Measurements from ENCODE around the gene GBE1. TPM values are rescaled to one million over a fixed set of nuclear protein-coding genes. Genes with fewer than 3 reads are reported as not detected.

Gene GBE1
- total and polyA plus RNA-seq, 2 donors: 32.6 to 35.5 TPM

- no peak for DNase-seq (ENCODE audit: extremely low spot score)
- Histone ChIP-seq H3K4me1 (ENCODE audit: insufficient read depth) (no peaks in the 10 kb centered on the region), H3K4me3 (ENCODE audit: low read depth, low read length) (no peak overlapping the region), H3K36me3 (ENCODE audit: insufficient read depth) (no peaks in the 10 kb centered on the region), H3K27ac (ENCODE audit: low read depth) (no peak overlapping the region)
- WGBS: 77% methylated on average over 6 of the region's 6 CpGs
Measured at GRCh38 chr3:81742581-81742980, 18.9 kb downstream of the GBE1 start.

GRCh38 chr3:81741216-81741615 is 20.2 kb downstream of the GBE1 start:
- no peaks in the 10 kb centered on the region for H3K4me1 ChIP-seq (ENCODE audit: insufficient read depth)
- H3K27ac ChIP-seq (ENCODE audit: low read depth): no peak overlapping the region
- H3K4me3 ChIP-seq (ENCODE audit: low read depth, low read length): no peak overlapping the region
- no peak for DNase-seq (ENCODE audit: extremely low spot score)
- H3K36me3 ChIP-seq (ENCODE audit: insufficient read depth): no peaks in the 10 kb centered on the region
- 48% methylated on average over 1 of the region's 1 CpG for WGBS

GRCh38 chr3:81740731-81741130 is 20.7 kb downstream of the GBE1 start:
- H3K4me1 ChIP-seq (ENCODE audit: insufficient read depth): no peaks in the 10 kb centered on the region
- no peak for DNase-seq (ENCODE audit: extremely low spot score)
- 79% methylated on average over 1 of the region's 1 CpG for WGBS
- no peak overlapping the region for H3K4me3 ChIP-seq (ENCODE audit: low read depth, low read length)
- H3K27ac ChIP-seq (ENCODE audit: low read depth): no peak overlapping the region
- H3K36me3 ChIP-seq (ENCODE audit: insufficient read depth): no peaks in the 10 kb centered on the region

DNA sequence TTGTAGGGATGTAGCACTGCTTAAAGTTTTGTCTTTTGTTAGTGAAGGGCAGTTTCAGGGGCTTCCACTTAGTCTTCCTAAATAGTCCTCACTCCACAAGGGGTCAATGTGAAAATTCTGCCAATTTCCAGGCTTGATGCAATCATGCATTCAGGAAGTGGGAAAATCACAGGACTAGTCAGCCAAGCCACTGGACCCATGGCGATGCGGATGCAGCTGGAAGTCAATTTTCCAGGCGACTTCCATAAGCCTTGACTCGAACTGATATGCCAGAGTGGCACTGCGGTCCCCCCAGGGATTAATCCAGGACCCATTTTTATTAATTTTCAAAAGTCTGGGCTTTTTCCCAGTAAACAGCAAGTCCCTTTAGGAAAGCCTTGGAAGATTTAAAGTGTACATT is 26.1 kb downstream of the GBE1 start:
- no peak for DNase-seq (ENCODE audit: extremely low spot score)
- WGBS: 90% methylated on average over 5 of the region's 5 CpGs
- Histone ChIP-seq H3K36me3 (ENCODE audit: insufficient read depth) (no peaks in the 10 kb centered on the region), H3K27ac (ENCODE audit: low read depth) (no peak overlapping the region), H3K4me1 (ENCODE audit: insufficient read depth) (peaks cover 2% of the 10 kb centered on the region), H3K4me3 (ENCODE audit: low read depth, low read length) (no peak overlapping the region)

DNA sequence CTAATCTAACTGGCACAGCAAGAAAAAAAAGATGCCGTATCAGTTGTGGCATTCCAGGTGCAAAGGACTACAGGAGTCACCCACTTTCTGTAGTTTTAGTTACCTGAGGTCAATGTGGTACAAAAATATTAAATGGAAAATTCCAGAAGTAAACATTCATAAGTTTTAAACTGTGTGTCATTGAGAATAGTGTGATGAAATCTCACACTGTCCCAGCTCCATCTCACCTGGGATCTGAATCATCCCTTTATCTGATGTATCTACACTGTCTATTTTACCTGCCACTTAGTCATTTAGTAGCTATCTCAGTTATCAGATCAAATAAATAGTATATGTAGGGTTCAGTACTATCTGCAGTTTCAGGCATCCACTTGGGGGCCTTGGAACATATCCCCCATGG is 26.7 kb downstream of the GBE1 start:
- Histone ChIP-seq H3K36me3 (ENCODE audit: insufficient read depth) (no peaks in the 10 kb centered on the region), H3K4me3 (ENCODE audit: low read depth, low read length) (no peak overlapping the region), H3K27ac (ENCODE audit: low read depth) (no peak overlapping the region), H3K4me1 (ENCODE audit: insufficient read depth) (peaks cover 2% of the 10 kb centered on the region)
- WGBS: 87% methylated on average over 1 of the region's 1 CpG
- DNase-seq (ENCODE audit: extremely low spot score): no peak

GRCh38 chr3:81732642-81733041 is 28.8 kb downstream of the GBE1 start:
- no peak overlapping the region for H3K4me3 ChIP-seq (ENCODE audit: low read depth, low read length)
- DNase-seq (ENCODE audit: extremely low spot score): no peak
- H3K36me3 ChIP-seq (ENCODE audit: insufficient read depth): no peaks in the 10 kb centered on the region
- H3K27ac ChIP-seq (ENCODE audit: low read depth): no peak overlapping the region
- 85% methylated on average over 4 of the region's 4 CpGs for WGBS
- peaks cover 2% of the 10 kb centered on the region for H3K4me1 ChIP-seq (ENCODE audit: insufficient read depth)

GRCh38 chr3:81728766-81729544 is 32.5 kb downstream of the GBE1 start:
- no peak for DNase-seq (ENCODE audit: extremely low spot score)
- Histone ChIP-seq H3K36me3 (ENCODE audit: insufficient read depth) (no peaks in the 10 kb centered on the region), H3K27ac (ENCODE audit: low read depth) (no peak overlapping the region), H3K4me1 (ENCODE audit: insufficient read depth) (no peaks in the 10 kb centered on the region), H3K4me3 (ENCODE audit: low read depth, low read length) (no peak overlapping the region)
- 78% methylated on average over 2 of the region's 2 CpGs for WGBS

DNA sequence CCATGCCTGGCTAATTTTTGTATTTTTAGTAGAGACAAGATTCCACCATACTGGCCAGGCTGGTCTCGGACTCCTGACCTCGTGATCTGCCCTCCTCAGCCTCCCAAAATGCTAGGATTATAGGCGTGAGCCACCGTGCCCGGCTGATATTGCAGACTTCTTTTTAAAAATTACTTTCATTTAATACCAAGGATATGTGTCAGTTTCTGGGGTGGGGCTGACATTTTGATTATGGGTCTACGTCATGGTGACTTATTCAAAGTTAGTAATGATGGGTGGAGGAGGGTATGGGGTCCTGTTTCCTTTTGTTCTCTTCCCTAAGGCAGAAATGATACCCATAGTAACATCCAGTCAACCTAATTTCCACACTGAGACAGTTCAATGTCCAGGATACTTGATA is 34.7 kb downstream of the GBE1 start:
- no peaks in the 10 kb centered on the region for H3K4me1 ChIP-seq (ENCODE audit: insufficient read depth)
- H3K27ac ChIP-seq (ENCODE audit: low read depth): no peak overlapping the region
- H3K36me3 ChIP-seq (ENCODE audit: insufficient read depth): no peaks in the 10 kb centered on the region
- no peak overlapping the region for H3K4me3 ChIP-seq (ENCODE audit: low read depth, low read length)
- DNase-seq (ENCODE audit: extremely low spot score): no peak
- 93% methylated on average over 6 of the region's 6 CpGs for WGBS

DNA sequence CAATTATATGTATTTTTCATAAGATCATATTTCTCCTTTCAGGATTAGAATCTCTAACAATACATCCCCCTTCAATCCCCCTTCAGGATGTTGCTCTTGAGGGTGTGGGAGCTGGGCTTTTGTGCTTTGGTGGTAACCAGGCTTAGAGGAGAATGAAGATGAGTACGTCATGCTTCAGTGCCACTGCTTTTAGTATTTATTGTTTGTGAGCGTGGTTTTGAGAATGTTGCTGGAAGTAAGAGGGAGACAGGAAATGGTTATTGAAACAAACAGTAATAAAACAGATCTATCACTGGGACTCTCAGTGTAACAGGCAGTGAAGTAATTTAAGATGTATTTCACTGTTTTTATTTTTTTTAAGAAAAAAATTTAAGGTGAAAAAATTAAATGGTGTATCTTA is 35.3 kb downstream of the GBE1 start:
- no peak for DNase-seq (ENCODE audit: extremely low spot score)
- no peaks in the 10 kb centered on the region for H3K36me3 ChIP-seq (ENCODE audit: insufficient read depth)
- 73% methylated on average over 2 of the region's 2 CpGs for WGBS
- no peaks in the 10 kb centered on the region for H3K4me1 ChIP-seq (ENCODE audit: insufficient read depth)
- no peak overlapping the region for H3K27ac ChIP-seq (ENCODE audit: low read depth)
- H3K4me3 ChIP-seq (ENCODE audit: low read depth, low read length): no peak overlapping the region

DNA sequence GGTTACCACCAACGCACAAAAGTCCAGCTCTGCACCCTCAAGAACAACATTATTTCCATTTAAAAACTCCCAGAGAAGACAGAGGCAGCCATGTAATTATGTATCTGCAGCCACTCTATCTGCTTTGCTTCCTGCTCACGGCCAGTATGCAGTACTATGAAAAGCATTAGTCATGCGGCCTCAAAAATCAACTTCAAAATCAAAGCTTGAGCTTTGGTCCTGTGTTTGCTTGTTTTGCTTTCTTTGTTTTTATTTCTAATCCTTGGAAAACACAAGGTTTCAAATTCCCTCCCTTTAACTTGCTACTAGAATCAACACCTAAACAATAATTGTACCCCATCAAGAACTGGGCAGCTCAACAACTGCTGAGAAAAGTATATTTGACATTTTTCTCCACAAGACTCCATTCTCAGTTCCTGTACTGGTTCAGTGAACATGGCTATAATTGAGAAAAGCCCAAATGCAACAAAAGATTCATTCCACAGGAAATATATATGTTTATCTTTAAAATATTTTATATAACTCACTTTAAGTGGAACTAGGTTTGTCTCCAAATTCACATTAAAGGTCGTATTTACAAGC is 37.6 kb downstream of the GBE1 start:
- 70% methylated on average over 4 of the region's 4 CpGs for WGBS
- no peaks in the 10 kb centered on the region for H3K4me1 ChIP-seq (ENCODE audit: insufficient read depth)
- H3K4me3 ChIP-seq (ENCODE audit: low read depth, low read length): no peak overlapping the region
- no peak overlapping the region for H3K27ac ChIP-seq (ENCODE audit: low read depth)
- no peak for DNase-seq (ENCODE audit: extremely low spot score)
- H3K36me3 ChIP-seq (ENCODE audit: insufficient read depth): no peaks in the 10 kb centered on the region

- WGBS: 99% methylated on average over 1 of the region's 1 CpG
- H3K4me3 ChIP-seq (ENCODE audit: low read depth, low read length): no peak overlapping the region
- H3K36me3 ChIP-seq (ENCODE audit: insufficient read depth): no peaks in the 10 kb centered on the region
- no peaks in the 10 kb centered on the region for H3K4me1 ChIP-seq (ENCODE audit: insufficient read depth)
- DNase-seq (ENCODE audit: extremely low spot score): no peak
- H3K27ac ChIP-seq (ENCODE audit: low read depth): no peak overlapping the region
Measured at GRCh38 chr3:81718311-81718710, 43.1 kb downstream of the GBE1 start.

DNA sequence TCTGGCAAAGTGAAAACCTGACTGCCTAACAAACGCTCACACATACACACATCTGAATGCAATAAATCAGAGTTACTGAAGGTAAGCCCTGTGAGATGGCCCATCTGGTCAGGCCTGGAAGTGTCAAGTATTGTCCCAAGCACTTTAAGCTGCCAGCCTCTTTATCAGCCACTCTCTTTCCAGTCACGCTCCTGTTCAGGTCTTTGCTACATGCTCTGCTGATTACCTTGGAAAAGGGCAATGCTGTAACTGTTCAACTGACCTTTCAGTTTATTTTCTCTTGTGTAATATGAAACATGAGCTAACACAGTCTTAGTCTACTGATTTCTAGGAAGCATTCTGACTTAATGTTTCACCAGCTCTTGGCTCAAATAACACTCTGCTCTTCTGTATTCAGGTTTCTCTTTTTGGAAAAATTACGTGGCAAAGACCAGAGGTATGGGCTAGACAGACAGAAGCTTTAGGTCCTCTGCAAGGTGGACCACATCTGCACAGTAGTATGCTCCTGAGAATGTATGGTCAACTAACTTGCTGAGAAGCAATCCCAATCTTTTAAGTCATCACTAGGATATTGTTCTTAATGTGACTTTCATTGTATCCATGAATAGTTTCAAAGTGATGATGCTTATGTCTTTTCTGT is 44.5 kb downstream of the GBE1 start:
- H3K27ac ChIP-seq (ENCODE audit: low read depth): no peak overlapping the region

DNA sequence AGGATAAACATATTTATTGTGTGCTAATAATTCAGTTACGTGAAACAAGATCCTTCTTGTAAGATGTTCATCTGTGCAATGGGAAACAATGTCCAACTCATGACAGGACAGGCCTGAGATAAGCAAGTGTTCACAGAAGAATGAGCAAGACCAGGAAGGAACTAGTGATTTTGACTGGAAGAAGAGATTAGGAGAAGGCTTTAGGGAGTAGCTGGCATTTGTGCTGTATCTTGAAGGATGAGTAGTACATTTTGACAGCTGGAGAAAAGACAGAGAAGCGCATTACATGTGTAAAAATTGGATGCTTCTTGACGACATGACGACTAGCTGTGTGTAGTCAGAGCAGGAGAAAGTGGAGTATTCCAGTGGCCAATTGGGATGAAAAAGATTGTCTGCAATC is 48.4 kb downstream of the GBE1 start:
- 68% methylated on average over 4 of the region's 4 CpGs for WGBS
- Histone ChIP-seq H3K27ac (ENCODE audit: low read depth) (no peak overlapping the region), H3K4me1 (ENCODE audit: insufficient read depth) (no peaks in the 10 kb centered on the region), H3K36me3 (ENCODE audit: insufficient read depth) (no peaks in the 10 kb centered on the region), H3K4me3 (ENCODE audit: low read depth, low read length) (no peak overlapping the region)
- no peak for DNase-seq (ENCODE audit: extremely low spot score)

More for the DNA sequence above, 44.5 kb downstream of the GBE1 start:
- 53% methylated on average over 3 of the region's 3 CpGs for WGBS
- DNase-seq (ENCODE audit: extremely low spot score): no peak
- Histone ChIP-seq H3K4me3 (ENCODE audit: low read depth, low read length) (no peak overlapping the region), H3K4me1 (ENCODE audit: insufficient read depth) (no peaks in the 10 kb centered on the region), H3K36me3 (ENCODE audit: insufficient read depth) (no peaks in the 10 kb centered on the region)

DNA sequence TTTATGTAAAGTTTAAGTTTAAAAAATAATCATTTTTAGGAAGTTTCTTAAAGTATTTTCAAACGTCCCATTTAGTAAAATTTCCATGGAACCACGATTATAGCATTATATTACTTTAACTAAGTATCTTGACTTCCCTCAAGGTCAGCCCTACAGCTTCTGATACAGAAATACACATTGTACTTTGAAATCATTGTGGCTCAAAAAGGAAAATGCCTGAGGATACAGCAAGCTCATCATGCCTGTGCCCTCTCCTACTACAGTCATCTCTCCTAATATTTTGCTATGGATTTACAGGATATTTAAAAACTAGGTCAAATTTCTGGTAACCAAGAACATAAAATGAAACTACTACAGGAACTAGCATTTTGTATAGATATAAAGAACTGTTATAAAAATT is 51.8 kb downstream of the GBE1 start:
- Histone ChIP-seq H3K27ac (ENCODE audit: low read depth) (no peak overlapping the region), H3K4me1 (ENCODE audit: insufficient read depth) (no peaks in the 10 kb centered on the region), H3K36me3 (ENCODE audit: insufficient read depth) (no peaks in the 10 kb centered on the region), H3K4me3 (ENCODE audit: low read depth, low read length) (no peak overlapping the region)
- WGBS: 87% methylated on average over 2 of the region's 2 CpGs
- no peak for DNase-seq (ENCODE audit: extremely low spot score)

All from urinary bladder (tissue), 4 donors.